ENCODE data around the gene TPK1.

Gene TPK1

DNA sequence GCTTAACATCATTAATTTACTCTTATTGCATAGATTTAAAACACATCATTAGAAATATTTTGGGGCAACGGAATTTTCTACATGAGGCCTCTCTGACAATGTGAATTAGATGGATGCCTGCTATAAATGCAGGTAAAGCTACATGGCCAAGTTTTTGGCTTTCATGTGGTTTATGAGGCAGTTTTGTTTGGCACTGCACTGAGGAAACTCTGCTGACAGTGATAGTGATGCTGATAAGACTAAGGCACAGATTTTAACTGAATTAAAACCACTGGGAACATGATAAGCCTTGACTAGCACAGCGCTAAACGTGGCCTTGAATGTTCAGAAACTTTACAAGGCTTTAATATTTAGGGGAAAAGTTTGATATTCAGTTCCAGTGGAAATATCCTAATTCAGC, 318.1 kb downstream of the TPK1 start:
- Histone ChIP-seq H3K4me3 (ENCODE audit: low read length) (no peak overlapping the region), H3K9me2 (replicated peaks; ENCODE audit: control insufficient read depth, low read length) (no peaks in the 10 kb centered on the region), H4K20me1 (ENCODE audit: control insufficient read depth, insufficient read depth, low read depth, low read length) (no peaks in the 10 kb centered on the region), H3K27me3 (ENCODE audit: control insufficient read depth, low read length) (no peaks in the 10 kb centered on the region), H3K4me2 (ENCODE audit: low read length) (no peak overlapping the region), H3K36me3 (ENCODE audit: control insufficient read depth, low read length) (no peaks in the 10 kb centered on the region), H3K27ac (ENCODE audit: low read depth, low read length) (no peak overlapping the region), H3K4me1 (ENCODE audit: control insufficient read depth, low read length) (no peaks in the 10 kb centered on the region), H3K9me3 (ENCODE audit: control insufficient read depth, insufficient read depth, low read length) (no peaks in the 10 kb centered on the region), H3F3A (ENCODE audit: control insufficient read depth, insufficient read depth) (no peaks in the 10 kb centered on the region), H3K79me2 (ENCODE audit: control insufficient read depth, low read length) (no peaks in the 10 kb centered on the region)
- TF ChIP-seq EZH2phosphoT487 (IDR thresholded peaks at IDR 0.05; ENCODE audit: borderline replicate concordance, low read length), result no peak
- TF ChIP-seq, protein P1, sequence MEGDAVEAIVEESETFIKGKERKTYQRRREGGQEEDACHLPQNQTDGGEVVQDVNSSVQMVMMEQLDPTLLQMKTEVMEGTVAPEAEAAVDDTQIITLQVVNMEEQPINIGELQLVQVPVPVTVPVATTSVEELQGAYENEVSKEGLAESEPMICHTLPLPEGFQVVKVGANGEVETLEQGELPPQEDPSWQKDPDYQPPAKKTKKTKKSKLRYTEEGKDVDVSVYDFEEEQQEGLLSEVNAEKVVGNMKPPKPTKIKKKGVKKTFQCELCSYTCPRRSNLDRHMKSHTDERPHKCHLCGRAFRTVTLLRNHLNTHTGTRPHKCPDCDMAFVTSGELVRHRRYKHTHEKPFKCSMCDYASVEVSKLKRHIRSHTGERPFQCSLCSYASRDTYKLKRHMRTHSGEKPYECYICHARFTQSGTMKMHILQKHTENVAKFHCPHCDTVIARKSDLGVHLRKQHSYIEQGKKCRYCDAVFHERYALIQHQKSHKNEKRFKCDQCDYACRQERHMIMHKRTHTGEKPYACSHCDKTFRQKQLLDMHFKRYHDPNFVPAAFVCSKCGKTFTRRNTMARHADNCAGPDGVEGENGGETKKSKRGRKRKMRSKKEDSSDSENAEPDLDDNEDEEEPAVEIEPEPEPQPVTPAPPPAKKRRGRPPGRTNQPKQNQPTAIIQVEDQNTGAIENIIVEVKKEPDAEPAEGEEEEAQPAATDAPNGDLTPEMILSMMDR (IDR thresholded peaks at IDR 0.05; ENCODE audit: low read depth, low read length, poor library complexity, severe bottlenecking), result no peak

DNA sequence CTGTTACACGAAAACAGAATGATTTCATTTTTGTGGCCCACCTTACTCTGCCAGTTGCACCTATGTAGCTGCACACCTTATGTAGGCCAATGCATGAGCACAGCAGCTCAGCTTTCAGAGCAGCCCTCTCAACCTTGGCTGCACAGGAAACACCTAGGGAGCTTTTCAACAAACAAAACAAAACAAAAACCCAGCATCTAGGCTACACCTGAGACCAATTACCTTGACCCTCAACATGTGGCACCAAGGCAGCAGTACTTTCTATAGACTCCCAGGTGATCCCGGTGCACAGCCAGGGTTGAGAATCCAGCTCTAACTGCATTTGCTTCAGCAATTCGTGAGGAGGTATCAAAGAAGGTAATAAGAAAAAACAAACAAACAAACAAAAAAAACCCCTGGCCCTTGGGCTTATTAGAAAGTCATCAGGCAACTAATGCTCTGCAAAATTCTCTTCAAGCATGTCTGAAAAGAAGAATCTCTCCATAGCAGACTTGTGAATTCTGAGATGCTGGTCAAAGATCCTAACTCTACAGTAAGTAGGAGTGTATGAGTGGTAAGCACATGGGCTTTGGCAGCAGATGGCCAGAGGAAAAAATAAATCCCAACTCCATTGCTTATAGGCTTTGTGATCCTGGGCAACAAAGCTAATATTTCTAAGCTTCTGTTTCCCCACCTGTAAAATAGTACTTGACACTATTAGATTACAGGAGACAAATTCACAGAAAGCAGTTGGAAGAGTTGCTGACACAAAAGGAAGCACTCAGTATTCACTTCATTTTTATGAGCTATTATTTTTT, 318.9 kb downstream of the TPK1 start:
- no peaks in the 10 kb centered on the region for H3F3A ChIP-seq (ENCODE audit: control insufficient read depth, insufficient read depth)
- H3K27ac ChIP-seq (ENCODE audit: low read depth, low read length), result no peak overlapping the region
- H3K27me3 ChIP-seq (ENCODE audit: control insufficient read depth, low read length), result no peaks in the 10 kb centered on the region
- H4K20me1 ChIP-seq (ENCODE audit: control insufficient read depth, insufficient read depth, low read depth, low read length), result no peaks in the 10 kb centered on the region
- H3K4me3 ChIP-seq (ENCODE audit: low read length), result no peak overlapping the region
- no peaks in the 10 kb centered on the region for H3K9me3 ChIP-seq (ENCODE audit: control insufficient read depth, insufficient read depth, low read length)
- H3K79me2 ChIP-seq (ENCODE audit: control insufficient read depth, low read length), result no peaks in the 10 kb centered on the region
- H3K4me2 ChIP-seq (ENCODE audit: low read length), result no peak overlapping the region
- no peaks in the 10 kb centered on the region for H3K4me1 ChIP-seq (ENCODE audit: control insufficient read depth, low read length)
- TF ChIP-seq, protein P1 (IDR thresholded peaks at IDR 0.05; ENCODE audit: low read depth, low read length, poor library complexity, severe bottlenecking), result no peak
- TF ChIP-seq EZH2phosphoT487 (IDR thresholded peaks at IDR 0.05; ENCODE audit: borderline replicate concordance, low read length), result no peak
- H3K36me3 ChIP-seq (ENCODE audit: control insufficient read depth, low read length), result no peaks in the 10 kb centered on the region
- H3K9me2 ChIP-seq (replicated peaks; ENCODE audit: control insufficient read depth, low read length), result no peaks in the 10 kb centered on the region

DNA sequence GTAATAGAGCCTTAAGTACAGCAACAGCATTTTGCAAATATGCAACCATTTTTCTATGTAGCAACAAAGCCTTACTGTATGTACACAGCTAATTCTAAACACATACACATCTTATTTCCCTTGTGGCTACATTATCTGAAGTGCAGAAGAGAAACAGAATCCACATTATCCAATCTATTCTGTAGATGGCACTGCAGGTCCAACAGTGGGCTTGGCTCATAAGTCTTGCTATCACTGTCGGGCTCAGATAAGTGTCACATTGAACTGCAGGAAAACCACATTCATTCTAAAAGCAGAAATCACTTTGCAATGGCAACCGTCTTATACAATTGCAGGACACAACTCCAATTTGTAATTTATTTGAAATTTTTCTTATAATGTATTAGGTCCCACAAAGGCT, 322.5 kb downstream of the TPK1 start:
- Histone ChIP-seq H3K4me1 (ENCODE audit: control insufficient read depth, low read length) (no peaks in the 10 kb centered on the region), H3K79me2 (ENCODE audit: control insufficient read depth, low read length) (no peaks in the 10 kb centered on the region), H3K36me3 (ENCODE audit: control insufficient read depth, low read length) (no peaks in the 10 kb centered on the region), H3F3A (ENCODE audit: control insufficient read depth, insufficient read depth) (no peaks in the 10 kb centered on the region), H3K27me3 (ENCODE audit: control insufficient read depth, low read length) (no peaks in the 10 kb centered on the region), H3K4me3 (ENCODE audit: low read length) (no peak overlapping the region), H3K27ac (ENCODE audit: low read depth, low read length) (no peak overlapping the region), H4K20me1 (ENCODE audit: control insufficient read depth, insufficient read depth, low read depth, low read length) (no peaks in the 10 kb centered on the region), H3K9me3 (ENCODE audit: control insufficient read depth, insufficient read depth, low read length) (no peaks in the 10 kb centered on the region), H3K4me2 (ENCODE audit: low read length) (no peak overlapping the region), H3K9me2 (replicated peaks; ENCODE audit: control insufficient read depth, low read length) (no peaks in the 10 kb centered on the region)
- TF ChIP-seq EZH2phosphoT487 (IDR thresholded peaks at IDR 0.05; ENCODE audit: borderline replicate concordance, low read length), result no peak
- TF ChIP-seq, protein P1 (IDR thresholded peaks at IDR 0.05; ENCODE audit: low read depth, low read length, poor library complexity, severe bottlenecking), result no peak

Data from DOHH2 (cell line).